ENCODE data around the gene GNE.
"Not testable (repeated sequence)": the region's sequence is repeated elsewhere in the genome, so short reads cannot be mapped to it uniquely, and the experiment has no call there.

GNE gene, protein sequence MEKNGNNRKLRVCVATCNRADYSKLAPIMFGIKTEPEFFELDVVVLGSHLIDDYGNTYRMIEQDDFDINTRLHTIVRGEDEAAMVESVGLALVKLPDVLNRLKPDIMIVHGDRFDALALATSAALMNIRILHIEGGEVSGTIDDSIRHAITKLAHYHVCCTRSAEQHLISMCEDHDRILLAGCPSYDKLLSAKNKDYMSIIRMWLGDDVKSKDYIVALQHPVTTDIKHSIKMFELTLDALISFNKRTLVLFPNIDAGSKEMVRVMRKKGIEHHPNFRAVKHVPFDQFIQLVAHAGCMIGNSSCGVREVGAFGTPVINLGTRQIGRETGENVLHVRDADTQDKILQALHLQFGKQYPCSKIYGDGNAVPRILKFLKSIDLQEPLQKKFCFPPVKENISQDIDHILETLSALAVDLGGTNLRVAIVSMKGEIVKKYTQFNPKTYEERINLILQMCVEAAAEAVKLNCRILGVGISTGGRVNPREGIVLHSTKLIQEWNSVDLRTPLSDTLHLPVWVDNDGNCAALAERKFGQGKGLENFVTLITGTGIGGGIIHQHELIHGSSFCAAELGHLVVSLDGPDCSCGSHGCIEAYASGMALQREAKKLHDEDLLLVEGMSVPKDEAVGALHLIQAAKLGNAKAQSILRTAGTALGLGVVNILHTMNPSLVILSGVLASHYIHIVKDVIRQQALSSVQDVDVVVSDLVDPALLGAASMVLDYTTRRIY

GRCh38 chr9:36258208-36258995, at the start of gene GNE:
Gene GNE, minus strand, starts transcription at chr9:36258448. Its CDS starts 9,093 bp downstream, at chr9:36249355.
- peak; percentile 98 for DNase-seq (ENCODE audit: low read depth, low spot score)

DNA sequence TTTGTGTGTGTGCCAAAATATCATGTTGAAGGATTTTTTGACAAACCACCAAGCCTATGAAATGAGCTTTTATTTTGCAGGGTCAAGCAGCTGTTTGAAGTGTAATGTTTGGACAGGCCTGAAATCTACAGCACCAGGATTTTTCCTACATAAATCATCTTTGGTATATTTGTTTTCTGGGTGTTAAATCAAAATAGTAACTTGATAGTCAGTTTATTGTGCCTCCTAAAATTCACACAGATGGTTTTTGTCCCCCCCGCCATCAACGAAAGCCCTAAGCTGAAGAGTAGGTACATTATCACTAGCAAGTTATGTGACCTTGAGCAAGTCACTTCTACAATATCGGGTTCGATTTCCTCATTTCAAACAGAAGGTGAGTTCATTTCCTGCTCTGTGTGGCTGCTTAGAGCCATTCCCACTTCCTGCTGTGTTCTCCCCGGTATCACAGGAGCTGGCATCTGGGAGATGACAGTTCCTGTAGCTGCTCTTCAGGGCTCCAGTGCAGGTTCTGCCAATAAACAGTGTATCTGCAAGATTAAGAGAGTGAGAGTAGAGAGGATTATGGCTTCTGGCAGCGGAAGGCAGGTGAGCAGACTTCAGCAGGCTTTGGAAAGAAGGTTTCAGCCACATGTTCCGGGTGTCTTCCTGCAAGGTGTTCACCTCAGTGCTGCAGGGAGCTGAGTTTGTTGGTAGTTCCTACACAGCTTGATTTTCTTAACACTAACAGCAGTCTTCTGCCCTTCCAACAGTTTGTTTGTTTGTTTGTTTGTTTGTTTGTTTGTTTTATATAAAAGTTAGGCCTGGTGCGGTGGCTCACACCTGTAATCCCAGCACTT, 48.4 kb upstream of the GNE start:
- DNase-seq (ENCODE audit: low read depth, low spot score): no peak

GRCh38 chr9:36304366-36304765, 46.1 kb upstream of the GNE start:
- DNase-seq (ENCODE audit: low read depth, low spot score): not testable (repeated sequence)

GRCh38 chr9:36301227-36301626, 43.0 kb upstream of the GNE start:
- no peak for DNase-seq (ENCODE audit: low read depth, low spot score)

DNA sequence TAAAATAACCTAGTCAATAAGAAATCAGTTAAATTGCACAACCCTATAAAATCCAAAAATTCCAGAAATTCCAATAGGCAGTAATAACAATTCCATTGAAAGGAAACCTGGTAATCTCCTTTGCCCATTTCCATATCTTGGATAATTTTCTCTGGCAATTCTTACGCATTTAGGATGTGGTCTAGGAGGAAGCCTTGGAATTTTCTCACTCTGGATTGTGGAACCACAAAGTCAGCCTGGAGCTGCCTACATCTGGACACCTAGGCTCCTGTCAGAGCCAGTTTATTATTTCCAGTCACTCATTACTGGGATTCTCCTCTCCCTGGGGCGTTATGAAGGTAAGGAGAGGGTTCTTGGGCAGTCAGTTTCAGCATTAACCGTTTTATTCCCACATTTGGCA, 40.3 kb upstream of the GNE start:
- no peak for DNase-seq (ENCODE audit: low read depth, low spot score)

GRCh38 chr9:36297798-36298197, 39.5 kb upstream of the GNE start:
- no peak for DNase-seq (ENCODE audit: low read depth, low spot score)

GRCh38 chr9:36294996-36295395, 36.7 kb upstream of the GNE start:
- DNase-seq (ENCODE audit: low read depth, low spot score): not testable (repeated sequence)

GRCh38 chr9:36293918-36294317, 35.7 kb upstream of the GNE start:
- no peak for DNase-seq (ENCODE audit: low read depth, low spot score)

DNA sequence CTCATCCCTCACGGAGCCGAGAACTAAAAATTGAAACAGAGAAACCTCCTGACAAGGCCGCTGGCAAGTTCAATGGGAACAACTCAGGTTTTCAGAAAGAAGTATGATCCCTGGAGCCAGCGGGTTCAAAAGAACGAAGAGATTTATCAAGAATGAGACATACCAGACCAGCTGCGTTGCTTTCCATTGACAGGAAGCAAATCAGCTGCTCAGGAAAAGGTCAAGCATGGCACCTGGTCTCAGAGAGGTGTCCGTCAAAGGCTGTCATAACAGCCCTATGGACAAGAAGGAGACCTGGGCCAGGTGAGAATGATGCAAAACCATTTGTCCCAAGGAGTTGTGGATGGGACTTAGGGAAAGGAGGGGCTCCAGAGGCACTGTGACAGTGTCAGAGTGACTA, 34.9 kb upstream of the GNE start:
- no peak for DNase-seq (ENCODE audit: low read depth, low spot score)

GRCh38 chr9:36292641-36293040, 34.4 kb upstream of the GNE start:
- no peak for DNase-seq (ENCODE audit: low read depth, low spot score)

- no peak for DNase-seq (ENCODE audit: low read depth, low spot score)
Observed at GRCh38 chr9:36290996-36291395, 32.7 kb upstream of the GNE start.

DNA sequence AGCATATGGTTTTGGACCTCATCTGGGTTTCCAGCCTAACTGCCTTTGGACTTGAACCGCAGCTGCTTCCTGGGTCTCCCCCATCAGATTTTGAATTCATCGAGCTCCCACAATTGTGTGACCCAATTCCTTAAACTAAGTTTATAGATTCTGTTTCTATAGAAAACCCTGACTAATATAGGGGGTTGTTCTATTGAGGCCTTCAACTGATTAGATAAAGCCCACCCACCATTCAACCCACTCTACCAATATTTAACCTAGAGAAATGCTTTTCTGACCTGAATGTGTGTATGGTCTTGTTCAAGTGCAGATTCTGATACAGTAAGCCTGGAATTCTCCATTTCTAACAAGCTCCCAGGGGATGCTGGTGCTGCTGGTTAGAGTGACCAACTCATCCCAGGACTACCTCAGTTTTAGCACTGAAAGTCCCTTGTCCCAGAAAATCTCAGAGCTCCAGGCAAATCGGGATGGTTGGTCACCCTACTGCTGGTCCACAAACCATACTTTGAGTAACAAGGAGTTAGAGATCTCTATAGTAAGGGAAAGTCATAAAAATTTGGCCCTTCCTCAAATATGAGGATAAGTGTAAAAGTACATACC, 31.7 kb upstream of the GNE start:
- no peak for DNase-seq (ENCODE audit: low read depth, low spot score)

GRCh38 chr9:36288070-36288469, 29.8 kb upstream of the GNE start:
- DNase-seq (ENCODE audit: low read depth, low spot score): no peak

DNA sequence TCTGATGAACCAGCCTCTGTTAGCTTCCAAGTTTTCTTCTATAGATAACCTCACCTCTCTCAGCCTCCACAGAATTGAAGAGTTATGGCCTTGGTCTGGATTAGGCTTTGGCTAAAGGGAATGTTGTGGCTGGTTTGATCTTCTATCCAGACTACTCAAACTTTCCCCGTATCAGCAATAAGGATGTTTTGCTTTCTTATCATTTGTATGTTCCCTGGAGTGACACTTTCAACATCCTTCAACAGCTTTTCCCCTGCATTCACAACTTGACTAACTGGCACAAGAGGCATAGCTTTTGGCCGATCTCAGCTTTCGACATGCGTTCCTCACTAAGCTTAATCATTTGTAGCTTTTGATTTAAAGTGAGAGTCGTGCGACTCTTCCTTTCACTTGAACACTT, 28.1 kb upstream of the GNE start:
- DNase-seq (ENCODE audit: low read depth, low spot score): no peak

DNA sequence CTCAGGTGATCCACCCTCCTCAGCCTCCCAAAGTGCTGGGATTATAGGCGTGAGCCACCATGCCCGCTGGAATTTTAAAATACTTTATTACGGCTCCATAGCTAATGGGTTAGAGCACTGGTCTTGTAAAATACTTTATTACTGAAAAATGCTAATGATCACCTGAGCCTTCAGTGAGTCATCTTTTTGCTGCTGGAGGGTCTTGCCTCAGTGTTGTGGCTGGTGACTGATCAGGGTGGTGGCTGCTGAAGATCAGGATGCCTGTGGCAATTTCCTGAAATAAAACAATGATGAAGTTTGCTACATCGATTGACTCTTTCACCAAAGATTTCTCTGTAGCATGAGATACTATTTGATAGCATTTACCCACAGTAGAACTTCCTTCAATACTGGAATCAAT, 26.0 kb upstream of the GNE start:
- no peak for DNase-seq (ENCODE audit: low read depth, low spot score)

- DNase-seq (ENCODE audit: low read depth, low spot score): no peak
Observed at GRCh38 chr9:36282275-36282674, 24.0 kb upstream of the GNE start.

DNA sequence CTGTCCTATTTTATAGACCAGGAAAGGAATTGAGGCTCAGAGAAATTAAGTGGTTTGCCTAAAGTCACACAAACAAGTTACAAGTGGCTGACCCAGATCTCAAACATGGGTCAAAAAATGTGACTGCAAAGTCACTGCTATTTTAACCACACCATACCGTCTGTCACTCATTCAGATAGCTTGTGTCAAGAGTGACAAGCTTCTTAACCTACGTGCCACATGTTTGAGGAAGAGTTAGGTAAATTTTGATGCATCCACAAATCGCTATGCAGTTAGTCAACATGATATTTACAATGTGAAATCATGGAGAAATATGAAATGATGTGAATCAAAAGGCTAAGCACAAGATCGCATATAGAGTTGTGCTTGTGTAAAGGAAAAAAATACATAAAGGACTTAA, 22.7 kb upstream of the GNE start:
- no peak for DNase-seq (ENCODE audit: low read depth, low spot score)

GRCh38 chr9:36278243-36278642, 20.0 kb upstream of the GNE start:
- DNase-seq (ENCODE audit: low read depth, low spot score): no peak

DNA sequence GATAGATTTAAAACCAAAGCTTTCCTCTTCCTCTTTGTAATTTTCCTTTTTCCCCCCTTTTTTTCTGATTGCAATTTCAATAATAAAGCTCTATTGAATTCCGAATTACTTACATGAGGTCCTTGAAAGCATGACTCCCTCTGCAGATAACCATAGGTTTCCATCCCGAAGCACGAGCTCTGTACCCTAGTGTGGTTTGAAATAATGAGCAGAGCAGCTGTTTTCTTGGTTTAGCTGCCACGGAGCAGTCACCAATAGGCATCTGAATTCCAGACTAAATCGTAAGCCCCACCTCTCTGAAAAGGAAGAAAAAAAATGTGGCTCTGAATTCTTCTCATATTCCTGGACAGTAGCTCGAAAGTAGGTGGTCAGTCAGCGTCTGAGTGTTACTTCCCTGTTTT, 18.5 kb upstream of the GNE start:
- DNase-seq (ENCODE audit: low read depth, low spot score): no peak

- no peak for DNase-seq (ENCODE audit: low read depth, low spot score)
Observed at GRCh38 chr9:36276254-36276653, 18.0 kb upstream of the GNE start.

DNA sequence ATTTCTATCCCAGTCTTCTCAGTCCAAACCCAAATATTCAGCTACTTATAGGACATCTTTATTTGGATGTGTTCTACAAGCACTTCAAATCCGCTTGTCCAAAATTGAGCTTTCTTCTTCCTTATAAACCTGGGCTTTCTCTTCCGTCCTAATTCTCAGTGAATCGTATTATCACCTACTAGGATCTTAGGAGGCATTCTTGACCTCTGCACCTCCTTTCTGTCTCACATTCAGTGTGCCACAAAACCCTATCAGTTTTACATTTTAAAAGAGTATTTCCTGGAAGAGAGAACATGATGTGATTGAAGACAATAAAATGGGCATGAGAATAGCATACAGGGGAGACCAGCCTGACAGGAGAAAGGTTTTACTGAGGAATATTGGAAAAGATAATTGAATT, 16.8 kb upstream of the GNE start:
- DNase-seq (ENCODE audit: low read depth, low spot score): no peak
